Neuron (in vitro differentiated cells): Measurements from ENCODE around the gene ENKUR.
"Not testable (repeated sequence)": the region's sequence is repeated elsewhere in the genome, so short reads cannot be mapped to it uniquely, and the experiment has no call there.

Source experiments
- H2AFZ ChIP-seq: one replicate; pipeline ENCODE4 v1.6.1; 2013; ENCODE audit warnings: low read depth, mild to moderate bottlenecking, inconsistent platforms, low read length, moderate library complexity
- H3K27me3 ChIP-seq: one replicate; pipeline ENCODE4 v1.6.1; 2013; ENCODE audit warnings: low read length; ENCODE audit not compliant: insufficient read depth
- H3K36me3 ChIP-seq: one replicate; pipeline ENCODE4 v1.6.1; 2013; ENCODE audit warnings: low read length; ENCODE audit not compliant: insufficient read depth
- H3K4me1 ChIP-seq: one replicate; pipeline ENCODE4 v1.6.1; 2013; ENCODE audit warnings: low read length; ENCODE audit not compliant: insufficient read depth
- H3K4me3 ChIP-seq: 2 replicates; pipeline ENCODE4 v1.5.1; 2013; ENCODE audit warnings: mild to moderate bottlenecking, low read length, moderate library complexity
- H3K9me3 ChIP-seq: one replicate; pipeline ENCODE4 v1.6.1; 2013; ENCODE audit warnings: low read length

The ENKUR gene

GRCh38 chr10:25016376-25017153, 607 bp upstream of the ENKUR start, which contains the start of gene THNSL1:
THNSL1 (plus strand) TSS chr10:25016612; CDS start chr10:25023224, 6,612 bp downstream.
- Histone ChIP-seq H3K4me1 (peaks cover 18% of the 10 kb centered on the region), H3K36me3 (no peaks in the 10 kb centered on the region), H3K4me3 (peak within 1 kb of the TSS; percentile 61), H3K9me3 (peaks cover 3% of the 10 kb centered on the region), H3K27me3 (no peaks in the 10 kb centered on the region), H2AFZ (peak within 1 kb of the TSS; percentile 81)

GRCh38 chr10:25014579-25014978, 1.4 kb downstream of the ENKUR start:
- Histone ChIP-seq H3K4me1 (peaks cover 18% of the 10 kb centered on the region), H3K27me3 (no peaks in the 10 kb centered on the region), H3K9me3 (peaks cover 3% of the 10 kb centered on the region), H3K4me3 (peak overlapping the region; percentile 61), H2AFZ (peak overlapping the region; percentile 65), H3K36me3 (no peaks in the 10 kb centered on the region)

- H3K9me3 ChIP-seq, H3K4me3 ChIP-seq, H3K27me3 ChIP-seq, H3K36me3 ChIP-seq, H2AFZ ChIP-seq: not testable (repeated sequence)
- H3K4me1 ChIP-seq: peaks cover 12% of the 10 kb centered on the region
These were observed 4.4 kb downstream of the ENKUR start for GRCh38 chr10:25011591-25011990.

GRCh38 chr10:24998044-24998443, 17.9 kb downstream of the ENKUR start:
- H3K4me1 ChIP-seq: no peaks in the 10 kb centered on the region
- no peak overlapping the region for H3K4me3 ChIP-seq
- peaks cover 2% of the 10 kb centered on the region for H3K9me3 ChIP-seq
- no peak overlapping the region for H2AFZ ChIP-seq
- no peaks in the 10 kb centered on the region for H3K36me3 ChIP-seq
- no peaks in the 10 kb centered on the region for H3K27me3 ChIP-seq

GRCh38 chr10:24995072-24995471, 20.9 kb downstream of the ENKUR start:
- H3K4me3 ChIP-seq: no peak overlapping the region
- no peaks in the 10 kb centered on the region for H3K36me3 ChIP-seq
- peaks cover 2% of the 10 kb centered on the region for H3K9me3 ChIP-seq
- H2AFZ ChIP-seq: no peak overlapping the region
- H3K4me1 ChIP-seq: no peaks in the 10 kb centered on the region
- no peaks in the 10 kb centered on the region for H3K27me3 ChIP-seq

GRCh38 chr10:24993237-24993958, 22.6 kb downstream of the ENKUR start:
- Histone ChIP-seq H3K4me1 (peaks cover 3% of the 10 kb centered on the region), H3K4me3 (no peak overlapping the region), H3K36me3 (no peaks in the 10 kb centered on the region), H3K27me3 (no peaks in the 10 kb centered on the region), H2AFZ (no peak overlapping the region), H3K9me3 (peaks cover 2% of the 10 kb centered on the region)

GRCh38 chr10:24992512-24993133, 23.3 kb downstream of the ENKUR start:
- Histone ChIP-seq H3K4me1 (peaks cover 3% of the 10 kb centered on the region), H3K36me3 (no peaks in the 10 kb centered on the region), H2AFZ (no peak overlapping the region), H3K4me3 (no peak overlapping the region), H3K9me3 (peaks cover 2% of the 10 kb centered on the region), H3K27me3 (no peaks in the 10 kb centered on the region)

- H3K9me3 ChIP-seq: peaks cover 2% of the 10 kb centered on the region
- H3K27me3 ChIP-seq: no peaks in the 10 kb centered on the region
- no peak overlapping the region for H3K4me3 ChIP-seq
- H3K36me3 ChIP-seq: no peaks in the 10 kb centered on the region
- no peak overlapping the region for H2AFZ ChIP-seq
- H3K4me1 ChIP-seq: peaks cover 3% of the 10 kb centered on the region
These were observed 24.7 kb downstream of the ENKUR start for GRCh38 chr10:24991298-24991697.

GRCh38 chr10:24989867-24990266, 26.1 kb downstream of the ENKUR start:
- Histone ChIP-seq H2AFZ (no peak overlapping the region), H3K4me3 (no peak overlapping the region), H3K27me3 (no peaks in the 10 kb centered on the region), H3K4me1 (peaks cover 3% of the 10 kb centered on the region), H3K9me3 (peaks cover 2% of the 10 kb centered on the region), H3K36me3 (no peaks in the 10 kb centered on the region)

- Histone ChIP-seq H2AFZ (no peak overlapping the region), H3K4me3 (no peak overlapping the region), H3K4me1 (peaks cover 3% of the 10 kb centered on the region), H3K27me3 (no peaks in the 10 kb centered on the region), H3K36me3 (no peaks in the 10 kb centered on the region), H3K9me3 (peaks cover 2% of the 10 kb centered on the region)
These were observed 26.9 kb downstream of the ENKUR start for GRCh38 chr10:24988831-24989640.

GRCh38 chr10:24984906-24985305, 31.1 kb downstream of the ENKUR start:
- Histone ChIP-seq H2AFZ (no peak overlapping the region), H3K36me3 (no peaks in the 10 kb centered on the region), H3K4me3 (no peak overlapping the region), H3K9me3 (no peaks in the 10 kb centered on the region), H3K4me1 (peaks cover 3% of the 10 kb centered on the region), H3K27me3 (no peaks in the 10 kb centered on the region)

GRCh38 chr10:24983946-24984345, 32.0 kb downstream of the ENKUR start:
- Histone ChIP-seq H3K4me1 (peaks cover 3% of the 10 kb centered on the region), H3K4me3 (no peak overlapping the region), H3K9me3 (no peaks in the 10 kb centered on the region), H2AFZ (no peak overlapping the region), H3K27me3 (no peaks in the 10 kb centered on the region), H3K36me3 (no peaks in the 10 kb centered on the region)
